NCI-H1417 (cell line): ENCODE data around the gene SMS.
"Not testable (repeated sequence)": the region's sequence is repeated elsewhere in the genome, so short reads cannot be mapped to it uniquely, and the experiment has no call there.

Experiments
- DNase-seq, 3 experiments: peaks; one replicate each; lab custom pipeline; 2025; lab: John Stamatoyannopoulos, UW

Gene SMS

DNA sequence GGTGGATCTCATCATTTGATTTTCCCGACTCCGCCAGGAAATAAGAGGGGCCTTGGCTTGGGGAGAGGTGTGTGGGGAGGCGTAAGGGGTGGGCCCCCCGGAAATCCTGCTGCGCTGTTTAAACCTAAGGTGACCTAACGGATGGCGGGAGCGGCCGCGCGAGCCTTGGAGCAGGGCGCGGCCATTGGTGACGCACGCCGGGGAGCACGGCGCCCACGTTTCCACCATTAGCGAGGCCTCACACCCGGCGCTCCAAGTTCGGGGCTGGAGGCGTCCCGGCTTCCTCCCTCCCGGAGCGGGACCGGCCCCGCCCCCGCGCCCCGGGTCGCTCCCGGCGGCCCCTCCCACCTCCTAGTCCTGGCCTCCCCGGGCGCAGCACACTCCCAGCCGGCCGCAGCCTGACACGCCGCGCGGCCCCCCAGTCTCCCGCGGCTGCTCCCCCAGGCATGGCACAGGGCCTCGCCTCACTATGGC, at the start of gene SMS:
SMS (plus strand) TSS at position 354 of the 474 bp plus-strand sequence; CDS start at position 470, 116 bp downstream.
- peak; percentile 36 to 89 (median 86) for DNase-seq

DNA sequence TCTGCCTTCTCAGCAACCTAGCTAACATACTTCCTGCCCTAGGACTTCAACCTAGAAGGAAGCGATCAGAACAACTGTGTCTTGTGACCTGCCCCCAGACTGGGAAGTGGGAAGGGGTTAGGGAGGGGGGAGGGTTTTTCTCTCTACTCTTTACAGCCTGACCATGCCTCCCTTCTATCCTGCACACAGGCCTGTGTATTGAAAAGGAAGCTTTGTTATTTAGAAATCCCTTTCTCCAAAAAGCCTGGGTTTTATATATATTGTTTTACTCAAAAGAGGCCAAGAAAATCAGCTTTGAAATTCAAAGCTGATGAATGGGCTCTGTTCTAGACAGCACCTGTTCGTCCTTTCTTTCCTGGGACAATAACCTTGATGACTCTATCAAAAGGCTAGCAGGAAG, 35.2 kb upstream of the SMS start:
- peak in 1 of 3 experiments; percentile 33 for DNase-seq

DNA sequence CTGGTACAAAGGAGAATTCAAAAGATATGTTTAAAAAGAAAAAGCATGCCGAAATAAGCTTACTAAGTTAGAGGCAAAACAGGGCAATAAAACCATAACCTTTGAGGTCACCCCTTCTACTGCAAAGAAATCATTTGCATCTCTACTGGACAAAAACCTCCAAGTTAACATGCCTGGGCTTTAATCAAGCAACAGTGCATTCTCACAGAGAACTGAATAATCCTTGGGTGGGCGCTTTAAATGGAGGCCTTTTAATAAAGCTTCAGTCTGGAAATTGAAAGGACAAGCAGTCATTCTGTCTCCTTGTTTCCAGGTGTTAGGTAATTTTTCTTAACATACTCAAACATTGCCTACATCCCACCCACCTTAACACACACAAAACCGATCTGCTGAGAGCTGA, 34.6 kb upstream of the SMS start:
- DNase-seq, result peak in 1 of 3 experiments; percentile 40

DNA sequence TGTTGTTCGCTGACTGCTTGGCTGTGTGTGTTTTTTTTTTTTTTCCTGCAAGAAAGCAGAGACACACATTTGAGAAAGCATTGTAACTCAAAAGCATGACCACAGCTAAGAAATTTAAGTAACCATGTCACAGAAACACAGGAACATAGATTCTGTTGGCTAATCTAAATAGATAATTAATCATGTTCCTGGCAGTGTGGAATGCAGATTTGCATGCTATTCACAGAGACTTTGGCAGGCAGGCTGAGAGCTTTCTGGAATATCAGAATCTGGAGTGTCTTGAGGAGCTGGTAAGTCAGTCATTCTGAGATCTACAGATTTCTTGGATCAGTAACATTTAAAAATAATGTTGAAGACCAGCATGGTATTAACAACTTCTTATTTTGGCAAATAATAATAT, 33.2 kb upstream of the SMS start:
- DNase-seq, result no peak

DNA sequence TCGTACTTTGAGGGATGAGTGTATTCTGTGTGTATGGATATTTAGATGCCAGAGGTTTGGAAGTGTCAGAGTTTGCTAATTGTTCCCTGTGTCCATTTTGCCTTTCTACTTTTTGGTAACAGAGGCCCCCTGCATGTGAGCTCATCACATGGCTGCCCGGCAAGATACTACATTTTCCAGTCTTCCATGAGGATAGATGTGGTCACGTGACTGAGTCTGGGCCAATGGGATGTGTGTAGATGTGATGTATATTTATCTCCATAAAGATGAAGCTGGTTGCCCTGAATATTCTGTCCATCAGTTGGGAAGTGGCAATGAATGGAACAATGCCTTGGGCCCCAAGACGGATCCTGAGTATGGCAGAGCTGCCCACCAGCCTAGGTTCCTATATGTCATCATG, 29.0 kb upstream of the SMS start:
- no peak for DNase-seq

DNA sequence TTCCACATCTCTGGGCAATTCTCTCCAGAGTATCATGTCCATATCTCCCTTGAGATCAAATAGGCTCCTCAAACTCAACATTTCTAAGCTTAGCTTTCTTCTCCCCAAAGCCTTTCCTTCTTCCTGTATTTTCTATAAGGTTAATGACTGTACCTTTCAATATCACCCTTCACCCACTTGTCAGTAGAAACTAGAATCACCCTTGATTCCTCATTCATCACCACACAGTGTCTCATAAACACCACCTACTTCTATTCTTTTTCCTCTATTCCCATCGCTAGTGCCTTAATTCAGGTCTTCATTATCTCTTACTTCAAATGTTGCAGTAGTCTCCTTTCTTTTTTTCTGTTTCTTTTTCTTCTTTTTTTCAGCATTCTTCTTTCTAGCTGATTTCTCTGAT, 28.3 kb upstream of the SMS start:
- no peak for DNase-seq

DNA sequence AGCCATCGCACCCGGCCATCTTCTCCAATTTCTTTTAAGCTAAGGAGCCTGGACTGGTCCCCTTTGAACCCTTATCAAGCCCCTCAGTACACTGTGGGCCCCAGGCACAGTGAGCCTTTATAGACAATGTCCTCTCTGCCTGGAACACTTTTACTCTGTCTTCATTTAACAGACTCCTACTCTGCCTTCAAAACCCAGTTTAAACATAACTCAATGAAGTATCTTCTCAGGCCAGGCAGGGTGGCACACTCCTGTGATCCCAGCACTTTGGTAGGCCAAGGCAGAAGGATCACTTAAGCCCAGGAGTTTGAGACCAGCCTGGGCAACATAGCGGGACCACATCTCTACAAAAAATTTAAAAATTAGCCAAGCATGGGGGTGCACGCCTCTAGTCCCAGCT, 27.5 kb upstream of the SMS start:
- DNase-seq, result no peak

DNA sequence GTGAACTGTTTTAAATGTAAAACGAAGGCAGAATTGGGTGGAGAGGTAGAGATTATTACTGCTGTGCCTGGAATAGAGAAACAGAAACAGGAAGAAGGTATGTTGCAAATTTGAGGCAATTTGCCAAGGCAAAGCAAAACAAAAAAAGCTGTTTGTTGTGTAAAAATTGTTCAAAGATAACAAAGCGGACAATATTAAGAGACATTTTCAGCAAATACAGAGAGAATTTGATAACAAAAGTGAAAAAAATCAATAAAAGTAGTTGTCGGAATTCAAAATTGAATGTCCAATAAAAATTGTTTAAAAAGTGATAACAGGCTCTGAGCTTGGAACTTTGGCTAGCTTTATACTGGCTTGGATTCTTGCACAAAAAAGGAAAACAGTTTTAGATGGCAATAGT, 14.4 kb upstream of the SMS start:
- no peak for DNase-seq

DNA sequence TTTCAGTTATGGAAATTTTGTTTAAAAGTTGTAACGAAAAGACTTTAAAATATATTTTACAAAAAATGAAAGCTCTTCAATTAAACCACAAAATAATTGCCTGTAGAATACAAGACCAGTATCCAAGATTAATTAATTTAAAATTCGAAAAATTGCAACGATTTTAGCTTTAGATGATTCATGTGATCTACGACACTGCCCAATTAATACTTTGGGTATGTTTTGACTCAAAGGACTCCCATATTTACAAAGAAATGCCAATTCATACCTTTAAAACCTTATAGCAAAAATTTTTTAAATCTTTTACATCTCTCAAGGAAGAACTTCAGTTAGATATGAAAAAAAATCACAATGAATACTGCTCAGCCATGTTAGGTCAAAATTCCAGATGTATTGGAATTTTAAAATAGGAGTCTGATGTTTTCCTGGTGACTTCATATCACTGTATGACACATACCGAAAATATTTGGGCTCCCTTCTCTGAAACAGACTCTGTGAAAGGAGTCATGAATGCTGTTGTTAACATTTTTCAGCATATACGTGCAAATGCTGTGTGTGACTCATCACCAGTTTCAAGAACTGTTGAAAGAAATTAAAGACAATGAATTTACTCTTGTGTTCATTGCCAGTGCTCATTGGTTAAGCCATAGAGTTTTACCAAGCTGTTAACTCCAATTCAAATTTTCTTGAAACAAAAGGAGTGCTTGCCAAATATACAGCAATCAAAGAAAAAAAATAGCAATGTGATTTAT, 13.8 kb upstream of the SMS start:
- DNase-seq, result no peak

DNA sequence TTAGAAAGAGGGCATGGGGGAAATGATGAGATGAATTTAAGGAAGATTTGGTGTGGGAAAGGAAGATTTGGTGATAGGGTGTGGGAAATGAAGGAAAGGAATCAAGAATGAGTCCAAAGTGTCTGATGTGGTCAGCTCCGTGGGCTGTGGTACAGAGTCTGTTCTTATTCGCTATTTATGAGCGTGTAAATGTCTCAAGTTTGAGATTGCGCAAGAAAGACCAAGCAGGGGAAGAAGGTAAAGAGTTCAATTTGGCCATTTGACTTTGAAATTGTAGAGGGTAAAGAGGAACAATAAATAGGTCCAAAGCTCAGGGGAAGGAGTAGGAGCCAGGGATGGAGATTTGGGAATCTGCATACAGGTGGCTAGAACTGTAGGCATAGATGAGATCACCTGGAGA, 11.3 kb upstream of the SMS start:
- no peak for DNase-seq

DNA sequence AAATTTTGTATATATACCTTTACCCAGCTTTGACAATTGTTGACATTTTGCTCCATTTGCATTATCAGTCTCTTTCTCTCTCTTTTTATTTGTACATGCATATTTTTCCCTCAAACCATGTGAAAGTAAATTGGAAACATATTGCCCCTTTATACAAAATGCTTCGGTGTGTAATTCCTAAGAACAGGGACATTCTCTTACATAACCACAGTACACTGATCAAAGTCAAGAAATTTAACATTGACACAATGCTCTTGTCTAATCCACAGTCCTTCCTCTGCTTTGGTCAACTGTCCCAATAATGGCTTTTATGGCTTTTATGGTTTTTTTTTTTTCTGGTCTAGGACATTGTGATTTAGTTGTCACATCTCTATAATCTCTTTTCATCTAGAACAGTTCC, 9.5 kb upstream of the SMS start:
- DNase-seq, result no peak

DNA sequence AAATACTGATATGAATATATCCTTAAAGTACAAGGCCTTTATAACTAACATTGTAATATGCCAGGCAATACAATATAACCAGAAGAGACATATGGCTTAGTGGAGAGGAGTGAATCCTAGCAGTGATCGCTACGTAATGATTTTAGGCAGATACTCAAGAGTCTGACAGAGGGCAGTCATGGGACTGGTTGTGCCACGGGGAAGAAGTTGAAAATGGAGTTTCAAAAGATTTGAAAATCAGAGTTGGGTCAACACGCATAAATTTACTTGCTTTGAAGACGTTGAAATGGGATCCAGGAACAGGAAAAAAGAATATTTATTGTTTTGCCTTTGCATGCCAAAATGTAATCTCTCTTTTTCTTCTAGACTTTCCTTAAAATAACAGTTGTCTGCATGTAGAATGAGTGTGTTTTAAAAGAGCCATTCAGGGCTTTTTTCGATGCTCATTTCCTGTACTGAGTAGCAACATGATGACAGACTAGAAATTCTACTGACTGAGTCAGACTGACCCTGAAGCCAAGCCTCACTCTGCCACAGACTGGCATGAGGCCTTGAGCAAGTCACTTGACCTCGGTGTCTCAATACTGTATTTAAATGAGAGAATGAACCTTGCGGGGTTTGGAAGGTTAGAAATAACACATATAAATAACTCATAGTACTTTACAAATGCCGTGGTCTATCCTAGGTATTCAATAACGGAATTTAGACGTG, 8.1 kb upstream of the SMS start:
- DNase-seq, result no peak

DNA sequence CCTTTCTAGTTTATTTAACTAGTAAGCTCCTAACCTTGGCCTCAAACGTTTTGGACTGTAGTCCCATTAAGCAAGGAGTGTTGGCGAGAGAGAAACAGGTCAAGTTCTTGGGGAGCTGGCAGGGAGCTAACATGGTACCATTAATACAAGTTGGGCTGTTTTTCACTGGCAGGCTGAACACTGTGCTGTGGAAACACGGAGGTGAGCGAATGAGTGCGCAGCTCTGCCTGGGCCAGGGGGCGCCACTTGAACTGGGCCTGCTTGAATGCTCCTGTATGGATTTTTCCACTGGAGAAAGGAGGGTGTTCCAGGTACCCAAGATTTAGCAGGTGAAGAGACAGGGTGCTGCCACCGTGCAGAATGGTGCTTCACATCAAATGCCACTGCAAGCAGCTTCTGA, 7.4 kb upstream of the SMS start:
- no peak for DNase-seq

DNA sequence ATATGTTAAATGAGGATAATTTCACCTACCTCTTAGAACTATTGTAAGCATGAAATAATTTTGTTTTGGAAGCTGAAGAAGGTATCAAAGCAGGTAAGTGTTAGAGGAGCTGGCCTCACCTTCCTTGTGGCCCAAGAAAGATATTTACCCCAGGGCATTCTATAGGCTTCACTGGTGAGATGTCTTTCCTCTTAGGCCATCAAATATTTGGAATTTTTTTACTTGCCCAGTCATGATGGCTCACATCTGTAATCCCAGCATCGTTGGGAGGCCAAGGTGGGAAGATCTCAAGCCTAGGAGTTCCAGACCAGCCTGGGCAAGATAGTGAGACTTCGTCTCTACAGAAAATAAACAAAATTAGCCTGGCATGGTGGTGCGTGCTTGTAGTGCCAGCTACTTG, 6.1 kb upstream of the SMS start:
- DNase-seq, result no peak

DNA sequence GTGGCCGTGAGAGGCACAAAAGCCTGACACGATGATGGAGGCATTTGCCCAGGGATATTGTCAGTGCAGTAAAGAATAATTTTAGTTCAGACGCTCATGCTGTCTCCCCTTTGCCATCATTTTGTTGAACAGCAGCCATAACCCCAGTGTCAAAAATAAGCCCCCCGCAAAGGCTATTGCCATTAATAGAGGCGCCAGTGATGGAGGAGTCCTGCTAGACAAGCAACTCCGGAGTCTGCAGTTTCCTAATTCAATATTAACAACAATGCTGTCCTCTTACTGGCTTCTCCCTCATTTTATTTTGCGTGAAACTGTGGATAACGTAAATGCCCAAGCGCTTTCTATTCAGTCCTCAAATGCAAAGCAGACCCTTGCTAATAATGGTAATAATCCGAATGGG, 603 bp upstream of the SMS start:
- no peak for DNase-seq

DNA sequence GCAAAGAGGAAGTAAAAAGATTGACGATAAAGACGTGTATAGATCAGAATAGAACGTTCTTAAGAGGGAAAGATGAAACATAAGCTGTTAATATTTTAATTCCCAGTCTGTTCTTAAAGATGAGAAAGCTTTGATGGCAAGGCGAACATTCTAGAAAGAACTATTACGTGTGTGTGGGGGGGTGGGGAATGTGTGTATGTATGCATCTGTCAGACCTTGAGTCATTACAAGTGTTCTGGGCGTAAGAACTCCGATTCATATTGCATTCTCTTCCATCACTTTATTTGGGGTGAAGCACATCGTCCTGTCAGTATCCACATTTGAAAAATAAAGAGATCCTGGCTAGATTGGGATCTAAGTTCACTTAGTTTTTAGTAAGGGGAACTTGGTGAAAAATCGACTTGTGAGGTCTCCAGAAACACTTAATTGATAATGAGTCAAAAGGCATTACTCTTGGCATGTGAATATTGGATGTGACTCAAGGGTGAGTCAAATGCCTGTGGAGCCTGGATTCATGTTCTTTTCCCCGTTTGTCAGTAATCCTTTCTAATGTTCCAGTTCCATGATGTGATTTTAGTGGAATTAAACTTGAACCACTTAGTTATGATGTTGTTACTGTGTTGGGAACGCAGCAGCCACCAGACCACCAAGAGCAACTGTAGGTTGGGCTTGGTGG, 3.1 kb downstream of the SMS start:
- no peak for DNase-seq

DNA sequence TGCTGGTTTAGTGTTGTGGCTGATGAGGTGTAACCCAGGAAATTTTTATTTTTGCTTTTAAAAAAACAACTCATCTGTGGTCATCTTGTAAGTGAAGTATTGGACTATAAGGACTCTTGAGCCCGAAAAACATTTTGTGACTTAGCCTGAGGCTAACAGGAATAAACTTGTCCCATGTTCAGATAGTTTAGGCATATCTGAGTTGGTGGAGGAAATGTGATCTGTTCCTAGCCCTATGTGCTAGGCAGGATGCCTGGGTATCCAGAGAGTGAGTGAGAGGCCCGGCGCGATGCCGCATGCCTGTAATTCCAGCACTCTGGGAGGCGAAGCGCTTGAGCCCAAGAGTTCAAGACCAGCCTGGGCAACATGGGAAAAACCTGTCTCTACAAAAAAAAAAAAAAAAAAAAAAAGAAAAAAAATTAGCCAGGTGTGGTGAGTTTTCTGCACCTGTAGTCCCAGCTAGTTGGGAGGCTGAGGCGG, 3.7 kb downstream of the SMS start:
- DNase-seq, result no peak

DNA sequence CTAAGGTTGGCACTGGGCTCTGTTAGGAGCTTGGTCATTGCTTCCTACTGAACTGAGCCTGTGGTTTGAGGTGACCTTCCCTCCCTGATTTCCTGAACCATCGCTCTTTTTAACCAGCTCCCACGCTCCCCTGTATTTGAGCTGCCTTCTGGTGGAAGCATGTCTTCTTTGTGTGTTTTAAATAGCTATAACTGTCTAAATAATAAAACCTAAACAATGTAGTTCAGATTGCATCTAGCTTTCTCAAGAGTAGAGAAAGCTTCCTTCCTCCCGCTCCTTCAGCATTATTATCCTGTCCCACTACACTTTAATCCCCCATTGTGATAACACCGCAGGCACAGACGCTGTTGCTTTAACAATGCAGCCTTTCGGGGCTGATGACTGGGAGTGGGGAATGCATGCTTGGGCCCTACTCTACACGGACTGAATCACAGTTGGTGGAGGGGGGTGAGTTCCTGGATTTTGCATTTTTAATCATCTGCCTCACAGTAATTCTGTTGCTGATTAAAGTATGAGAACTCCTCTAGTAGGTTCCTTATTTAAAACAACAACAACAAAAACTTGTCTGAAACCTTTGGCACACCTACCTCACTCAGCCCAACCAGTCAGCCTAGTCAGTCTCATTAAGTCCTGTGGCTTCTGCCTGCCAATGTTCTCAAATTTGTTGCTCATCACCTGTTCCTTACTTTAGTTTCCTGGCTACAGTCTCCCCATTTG, 6.6 kb downstream of the SMS start:
- no peak for DNase-seq

DNA sequence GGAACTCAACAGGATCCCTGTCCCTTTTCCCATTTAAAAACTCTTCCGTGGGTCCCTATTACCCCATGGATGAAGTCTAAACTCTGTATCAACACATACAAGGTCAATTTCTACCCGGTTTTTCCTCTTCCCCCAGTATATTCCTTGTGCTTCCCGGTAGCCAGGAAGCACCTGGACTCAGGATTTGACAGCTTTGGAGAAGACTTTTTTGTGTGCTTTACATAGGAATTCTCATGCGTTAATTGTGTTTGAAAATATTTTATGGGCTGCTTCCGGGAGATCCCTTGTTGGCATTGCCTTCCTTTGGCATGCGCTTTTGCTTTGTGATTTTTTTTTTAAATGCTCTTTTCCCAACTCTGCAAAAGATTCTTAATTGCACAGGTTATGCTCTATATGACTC, 7.2 kb downstream of the SMS start:
- no peak for DNase-seq

DNA sequence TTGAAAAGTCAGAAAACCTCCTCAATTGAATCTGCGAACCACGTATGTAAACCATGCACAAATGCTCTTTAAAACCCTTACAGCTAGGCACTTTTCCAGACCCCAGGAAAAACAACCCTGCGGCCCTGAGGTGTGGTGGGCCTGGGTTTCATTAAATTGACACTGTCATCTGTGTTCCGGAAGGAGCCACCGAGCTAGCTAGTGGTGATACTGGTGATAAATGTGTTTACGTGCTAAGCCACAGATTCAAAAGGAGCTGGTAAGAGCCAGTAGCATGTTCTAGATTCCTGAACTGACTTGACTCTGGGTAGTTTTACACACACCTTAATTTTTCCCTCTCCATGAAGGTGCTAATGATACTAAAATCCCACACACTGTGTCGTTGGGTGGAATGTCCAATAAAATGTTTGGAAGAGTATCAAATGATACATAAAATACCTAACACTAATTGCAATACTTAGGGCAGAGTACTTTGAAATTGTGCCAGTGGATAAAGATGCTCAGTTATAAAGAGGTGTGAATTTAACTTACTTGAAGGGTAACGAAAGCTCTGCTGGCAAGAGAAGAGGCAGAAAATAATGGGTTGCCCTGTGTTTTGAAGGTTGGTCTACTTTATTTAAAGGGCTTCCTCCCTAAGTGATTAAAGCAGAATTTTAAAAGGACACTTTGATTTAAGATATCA, 8.5 kb downstream of the SMS start:
- DNase-seq, result no peak

DNA sequence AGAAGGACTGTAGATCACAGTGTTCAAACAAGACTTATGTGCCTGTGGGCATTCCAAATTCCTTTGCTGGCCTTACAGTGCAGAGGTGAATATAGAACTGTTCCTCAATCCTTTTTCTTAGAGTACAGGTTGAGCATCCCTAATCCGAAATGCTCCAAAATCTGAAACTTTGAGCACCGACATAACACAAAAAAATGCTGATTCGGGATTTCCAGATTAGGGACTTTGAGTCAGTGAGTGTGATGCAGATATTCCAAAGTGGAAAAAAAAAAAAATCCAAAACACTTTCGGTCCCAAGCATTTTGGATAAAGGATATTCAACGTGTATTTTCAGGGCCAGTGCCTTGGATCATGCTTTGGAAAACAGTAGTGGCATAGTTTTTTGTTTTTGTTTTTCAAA, 9.2 kb downstream of the SMS start:
- DNase-seq, result no peak

DNA sequence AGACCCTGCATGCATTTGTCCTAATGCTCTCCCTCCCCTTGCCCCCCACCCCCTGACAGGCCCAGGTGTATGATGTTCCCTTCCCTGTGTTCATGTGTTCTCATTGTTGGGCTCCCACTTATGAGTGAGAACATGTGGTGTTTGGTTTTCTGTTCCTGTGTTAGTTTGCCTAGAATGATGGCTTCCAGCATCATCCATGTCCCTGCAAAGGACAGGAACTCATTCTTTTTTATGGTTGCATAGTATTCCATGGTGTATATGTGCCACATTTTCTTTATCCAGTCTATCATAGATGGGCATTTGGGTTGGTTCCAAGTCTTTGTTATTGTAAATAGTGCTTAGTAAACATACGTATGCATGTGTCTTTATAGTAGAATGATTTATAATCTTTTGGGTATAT, 10.0 kb downstream of the SMS start:
- DNase-seq, result not testable (repeated sequence)
